Caco-2 (cell line): ENCODE results near the gene MGAT3. TPM values are rescaled to one million over a fixed set of nuclear protein-coding genes. Genes with fewer than 3 reads are reported as not detected.

Source experiments
- BruUV-seq: library from RNA; stranded (reverse); fragments of 400-500 nt; replicated peaks from 2 replicates; lab custom pipeline; 2021; lab: Mats Ljungman, UMichigan
- CTCF ChIA-PET: fragments of 300-600 bp; sonication (Branson Sonifier 250); formaldehyde crosslinking; loops from one replicate; lab custom pipeline; 2022; ENCODE audit warnings: antibody characterized with exemption; lab: Charles Lee
- POLR2A ChIA-PET: fragments of 300-600 bp; sonication (Branson Sonifier 250); formaldehyde crosslinking; loops from one replicate; lab custom pipeline; 2022; ENCODE audit warnings: antibody characterized with exemption; lab: Charles Lee
- DNase-seq, 2 experiments: peaks; one replicate each; pipeline versions ENCODE4 v3.0.0 to v3.0.0-alpha.2; 2020 to 2022
- H3K27me3 ChIP-seq: replicated peaks from 2 replicates; pipeline ENCODE4 v1.6.0; 2011; ENCODE audit warnings: low read length; ENCODE audit not compliant: control insufficient read depth, insufficient read depth
- H3K36me3 ChIP-seq: 2 replicates; pipeline ENCODE4 v1.5.1; 2011; ENCODE audit warnings: low read length; ENCODE audit not compliant: control insufficient read depth, insufficient read depth
- H3K4me1 ChIP-seq: fragments of 250-450 bp; sonication (Bioruptor Pico); 2 replicates; pipeline ENCODE4 v1.5.1; 2020; ENCODE audit warnings: mild to moderate bottlenecking
- H3K4me3 ChIP-seq: 2 replicates; pipeline ENCODE4 v1.5.1; 2011; ENCODE audit warnings: low read depth, mild to moderate bottlenecking, control low read depth, low read length
- H3K9me3 ChIP-seq: fragments of 250-450 bp; sonication (Bioruptor Pico); 2 replicates; pipeline ENCODE4 v1.5.1; 2020; ENCODE audit warnings: mild to moderate bottlenecking, moderate library complexity
- H3K27ac Mint-ChIP-seq: one replicate; pipeline ENCODE4 v1.8.0; 2022; ENCODE audit warnings: mixed read lengths; ENCODE audit not compliant: unreplicated experiment
- H3K27me3 Mint-ChIP-seq: one replicate; pipeline ENCODE4 v1.8.0; 2022; ENCODE audit warnings: mixed read lengths; ENCODE audit not compliant: insufficient read depth, unreplicated experiment
- H3K36me3 Mint-ChIP-seq: one replicate; pipeline ENCODE4 v1.8.0; 2022; ENCODE audit warnings: mild to moderate bottlenecking, mixed read lengths; ENCODE audit not compliant: insufficient read depth, unreplicated experiment
- H3K4me1 Mint-ChIP-seq: one replicate; pipeline ENCODE4 v1.8.0; 2022; ENCODE audit warnings: low read depth, mixed read lengths; ENCODE audit not compliant: unreplicated experiment
- H3K4me3 Mint-ChIP-seq: one replicate; pipeline ENCODE4 v1.8.0; 2022; ENCODE audit warnings: mild to moderate bottlenecking, moderate library complexity, mixed read lengths; ENCODE audit not compliant: unreplicated experiment
- H3K9me3 Mint-ChIP-seq: one replicate; pipeline ENCODE4 v1.8.0; 2022; ENCODE audit warnings: mixed read lengths; ENCODE audit not compliant: unreplicated experiment
- intact Hi-C: fragments of 100-400 bp; cut with micrococcal nuclease; formaldehyde crosslinking; loops from one replicate; pipeline ENCODE4 v1.10.0; 2022; ENCODE audit not compliant: unreplicated experiment
- total RNA-seq: library from RNA; stranded (reverse); gene quantifications from 2 replicates; pipeline ENCODE4 v1.2.3, GENCODE V29; 2022
- TF ChIP-seq, protein P1 (sequence below), 2 experiments: fragments of 200-600 bp in 1 of 2; IDR thresholded peaks; 1 replicate in 1 of 2; 2 replicates in 1 of 2; pipeline versions ENCODE4 v1.5.1 to v1.8.0; 2011 to 2022; ENCODE audit warnings: antibody characterized with exemption in 1 of 2, control low read depth in 1 of 2, inconsistent platforms in 1 of 2, low read depth in 1 of 2, low read length in 1 of 2, mild to moderate bottlenecking in 1 of 2, moderate library complexity in 1 of 2; ENCODE audit not compliant: insufficient read depth in 1 of 2, severe bottlenecking in 1 of 2, unreplicated experiment in 1 of 2

MGAT3 gene
- total RNA-seq, 1 experiment from 2014 or later, result 16.6 TPM

DNA sequence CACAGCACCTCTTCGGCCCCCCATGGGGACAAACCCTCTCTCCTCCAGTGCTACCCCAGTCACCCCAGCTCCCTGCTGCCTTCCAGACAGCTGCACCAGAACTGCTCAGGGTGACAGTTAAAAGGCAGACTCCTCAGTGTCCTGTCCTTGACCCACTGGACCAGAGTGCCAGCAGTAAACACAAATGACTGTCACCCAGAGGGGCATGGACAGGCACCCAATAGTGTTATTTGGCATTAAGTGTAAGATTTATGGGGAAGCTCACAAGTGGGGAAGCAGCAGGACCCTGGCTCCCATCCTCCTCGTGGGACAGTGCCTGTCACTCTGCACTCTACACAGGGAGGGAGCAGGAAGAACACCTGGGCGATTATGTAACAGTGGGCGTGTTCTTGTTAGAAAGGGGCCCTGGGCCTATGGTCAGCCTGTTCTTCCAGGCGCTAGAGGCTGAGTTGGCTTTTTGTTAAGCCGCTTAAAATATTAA lies 70.7 kb downstream of the MGAT3 start:
- Histone ChIP-seq H3K27me3 (no peaks in the 10 kb centered on the region), H3K9me3 (no peaks in the 10 kb centered on the region), H3K4me1 (peaks cover 43% of the 10 kb centered on the region), H3K4me3 (no peak overlapping the region), H3K36me3 (peaks cover 9% of the 10 kb centered on the region)
- BruUV-seq, result no TSS peak
- Mint-ChIP-seq H3K27ac (peak overlapping the region; percentile 77), H3K9me3 (no peaks in the 10 kb centered on the region), H3K36me3 (peaks cover 99% of the 10 kb centered on the region), H3K4me1 (peaks cover 51% of the 10 kb centered on the region), H3K4me3 (peak overlapping the region; percentile 26), H3K27me3 (no peaks in the 10 kb centered on the region)
- TF ChIP-seq, protein P1, sequence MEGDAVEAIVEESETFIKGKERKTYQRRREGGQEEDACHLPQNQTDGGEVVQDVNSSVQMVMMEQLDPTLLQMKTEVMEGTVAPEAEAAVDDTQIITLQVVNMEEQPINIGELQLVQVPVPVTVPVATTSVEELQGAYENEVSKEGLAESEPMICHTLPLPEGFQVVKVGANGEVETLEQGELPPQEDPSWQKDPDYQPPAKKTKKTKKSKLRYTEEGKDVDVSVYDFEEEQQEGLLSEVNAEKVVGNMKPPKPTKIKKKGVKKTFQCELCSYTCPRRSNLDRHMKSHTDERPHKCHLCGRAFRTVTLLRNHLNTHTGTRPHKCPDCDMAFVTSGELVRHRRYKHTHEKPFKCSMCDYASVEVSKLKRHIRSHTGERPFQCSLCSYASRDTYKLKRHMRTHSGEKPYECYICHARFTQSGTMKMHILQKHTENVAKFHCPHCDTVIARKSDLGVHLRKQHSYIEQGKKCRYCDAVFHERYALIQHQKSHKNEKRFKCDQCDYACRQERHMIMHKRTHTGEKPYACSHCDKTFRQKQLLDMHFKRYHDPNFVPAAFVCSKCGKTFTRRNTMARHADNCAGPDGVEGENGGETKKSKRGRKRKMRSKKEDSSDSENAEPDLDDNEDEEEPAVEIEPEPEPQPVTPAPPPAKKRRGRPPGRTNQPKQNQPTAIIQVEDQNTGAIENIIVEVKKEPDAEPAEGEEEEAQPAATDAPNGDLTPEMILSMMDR (IDR thresholded peaks at IDR 0.05; ENCODE audit: insufficient read depth in 1 of 2, low read depth in 1 of 2, low read length in 1 of 2, severe bottlenecking in 1 of 2, unreplicated experiment in 1 of 2), result no peak
- ChIA-PET POLR2A (no interaction called here), CTCF (no interaction called here)
- DNase-seq, result peak; percentile 79 to 80
- intact Hi-C loops, result loop anchor here (5.0 to 10.0 kb wide), 2 partner anchors 183 to 210 kb away; partner anchors contain the start of genes RPL3 and SYNGR1

DNA sequence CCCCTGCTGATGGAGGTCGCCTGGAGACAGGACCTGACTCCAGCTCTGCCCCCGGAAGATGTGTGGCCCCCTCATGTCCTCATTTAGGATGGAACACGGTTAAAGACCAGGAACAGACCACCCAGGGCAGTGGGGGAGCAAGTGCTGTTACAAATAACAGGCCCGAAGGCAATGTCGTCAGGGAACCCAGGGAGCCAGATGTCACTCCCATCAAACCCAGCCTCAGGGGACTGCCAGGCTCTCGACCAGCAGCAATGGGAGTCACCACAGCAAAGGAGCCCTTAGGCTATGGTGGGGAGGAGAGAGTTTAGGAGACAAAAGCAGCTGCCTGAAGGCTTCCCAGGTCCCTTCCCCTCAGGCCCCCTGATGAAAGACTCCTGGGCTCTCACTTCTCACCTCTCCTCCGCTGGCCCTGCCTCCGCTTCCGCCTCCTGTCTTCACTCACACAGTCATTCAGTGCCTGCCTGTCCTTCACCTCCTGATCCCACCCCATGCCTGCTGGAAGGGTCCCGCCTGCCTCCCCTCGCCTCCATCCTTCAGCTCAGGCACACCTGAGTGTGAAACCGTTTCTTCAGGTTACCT lies 71.4 kb downstream of the MGAT3 start:
- Mint-ChIP-seq H3K4me3 (peak overlapping the region; percentile 53), H3K9me3 (no peaks in the 10 kb centered on the region), H3K27ac (peak overlapping the region; percentile 77), H3K4me1 (peaks cover 50% of the 10 kb centered on the region), H3K36me3 (peaks cover 97% of the 10 kb centered on the region), H3K27me3 (no peaks in the 10 kb centered on the region)
- TF ChIP-seq, protein P1 (IDR thresholded peaks at IDR 0.05; ENCODE audit: insufficient read depth in 1 of 2, low read depth in 1 of 2, low read length in 1 of 2, severe bottlenecking in 1 of 2, unreplicated experiment in 1 of 2), result no peak
- no TSS peak for BruUV-seq
- no peaks in the 10 kb centered on the region for H3K27me3 ChIP-seq
- ChIA-PET POLR2A (interaction anchor here (0.9 to 1.4 kb wide), 3 partner anchors 8 to 209 kb away, joined by 3 to 40 read pairs (median 8); partner anchors contain the start of genes ATF4 and RPL3), CTCF (interaction anchor here (0.6 to 1.4 kb wide), 7 partner anchors 8 to 508 kb away, joined by 3 to 36 read pairs (median 8); partner anchors contain the start of genes ATF4, MIEF1 and TAB1)
- intact Hi-C loops, result loop anchor here (5.0 to 10.0 kb wide), 2 partner anchors 183 to 211 kb away; partner anchors contain the start of genes RPL3 and SYNGR1
- peaks cover 6% of the 10 kb centered on the region for H3K36me3 ChIP-seq
- DNase-seq, result peak in 1 of 2 experiments; percentile 21
- no peaks in the 10 kb centered on the region for H3K9me3 ChIP-seq
- H3K4me1 ChIP-seq, result peaks cover 37% of the 10 kb centered on the region
- H3K4me3 ChIP-seq, result no peak overlapping the region

DNA sequence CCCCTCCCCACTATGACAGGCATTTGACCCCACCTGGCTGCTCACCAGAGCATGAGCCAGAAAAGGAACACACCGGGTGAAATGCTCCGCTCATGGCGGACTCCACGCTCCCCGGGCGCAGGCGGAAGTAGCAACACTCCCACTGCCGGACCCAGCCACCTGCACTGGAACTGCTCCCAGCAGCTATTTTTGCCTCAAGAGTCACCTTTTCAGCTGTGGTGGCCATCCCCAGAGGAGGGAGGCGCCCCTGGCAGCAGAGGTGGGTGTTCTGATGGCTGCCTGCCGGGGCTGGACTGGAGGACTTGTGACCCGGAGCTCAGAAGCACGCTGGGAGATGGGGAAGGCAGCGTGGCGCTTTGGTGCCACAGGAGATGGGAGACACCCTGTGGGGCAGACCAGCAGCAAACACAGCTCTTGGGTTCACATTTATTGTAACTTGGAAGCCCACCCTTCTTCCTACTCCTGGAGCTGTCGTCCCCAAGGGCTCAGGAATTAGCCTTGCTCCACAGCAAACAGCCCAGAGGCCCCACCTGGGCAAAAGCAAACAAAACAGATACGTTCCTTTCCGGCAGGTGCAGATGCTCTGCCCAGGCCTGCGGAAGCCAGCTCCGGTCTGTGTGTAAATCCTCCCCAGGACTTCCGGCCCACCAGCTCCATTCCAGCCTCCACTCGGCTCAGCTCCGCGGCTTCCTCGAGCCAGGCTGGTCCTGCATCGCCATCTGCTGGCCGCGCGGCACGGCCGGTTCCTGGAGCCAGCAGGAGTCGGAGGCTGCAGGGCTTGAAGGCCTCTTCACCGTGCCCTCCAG lies 72.1 kb downstream of the MGAT3 start:
- peaks cover 6% of the 10 kb centered on the region for H3K36me3 ChIP-seq
- intact Hi-C loops, result loop anchor here (1.0 to 10.0 kb wide), 3 partner anchors 67 to 212 kb away; partner anchors contain the start of genes RPL3 and SYNGR1
- ChIA-PET CTCF (interaction anchor here (0.6 to 1.7 kb wide), 27 partner anchors 9 to 515 kb away, joined by 3 to 36 read pairs (median 4); partner anchors contain the start of genes ATF4, MIEF1 and TAB1), POLR2A (interaction anchor here (0.6 to 1.4 kb wide), 9 partner anchors 9 to 515 kb away, joined by 3 to 40 read pairs (median 3); partner anchors contain the start of genes ATF4, MIEF1, RPL3 and TAB1)
- H3K4me3 ChIP-seq, result no peak overlapping the region
- H3K36me3 Mint-ChIP-seq, result peaks cover 90% of the 10 kb centered on the region
- TF ChIP-seq, protein P1 (IDR thresholded peaks at IDR 0.05; ENCODE audit: insufficient read depth in 1 of 2, low read depth in 1 of 2, low read length in 1 of 2, severe bottlenecking in 1 of 2, unreplicated experiment in 1 of 2), result peak; percentile 94 to 98
- no peaks in the 10 kb centered on the region for H3K27me3 ChIP-seq
- peaks cover 50% of the 10 kb centered on the region for H3K4me1 Mint-ChIP-seq
- H3K27me3 Mint-ChIP-seq, result no peaks in the 10 kb centered on the region
- H3K4me3 Mint-ChIP-seq, result peak overlapping the region; percentile 53
- H3K9me3 Mint-ChIP-seq, result no peaks in the 10 kb centered on the region
- H3K9me3 ChIP-seq, result no peaks in the 10 kb centered on the region
- BruUV-seq, result no TSS peak
- peak; percentile 93 to 94 for DNase-seq
- peaks cover 37% of the 10 kb centered on the region for H3K4me1 ChIP-seq
- peak overlapping the region; percentile 77 for H3K27ac Mint-ChIP-seq
